ENCODE data around the gene HRG. TPM values are rescaled to one million over a fixed set of nuclear protein-coding genes. Genes with fewer than 3 reads are reported as not detected.
"Not testable (repeated sequence)": the region's sequence is repeated elsewhere in the genome, so short reads cannot be mapped to it uniquely, and the experiment has no call there.

Gene HRG
- total RNA-seq, 1 donor from 2014 or later, result not detected

DNA sequence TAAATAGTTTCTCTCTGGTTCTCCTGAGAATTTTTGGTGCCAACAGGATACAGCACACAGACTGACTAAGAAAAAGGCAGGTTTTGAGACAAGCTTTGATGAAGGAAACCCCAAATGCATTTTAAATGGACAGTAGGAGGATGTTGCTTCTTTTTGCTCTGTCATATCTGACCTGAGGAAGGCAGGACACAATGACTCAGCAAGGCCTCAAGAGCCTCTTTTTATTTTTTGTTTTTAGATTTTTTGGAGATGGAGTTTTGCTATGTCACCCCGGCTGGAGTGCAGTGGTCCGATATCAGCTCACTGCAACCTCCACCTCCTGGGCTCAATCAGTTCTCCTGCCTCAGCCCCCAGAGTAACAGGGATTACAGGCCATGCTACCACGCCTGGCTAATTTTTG is 34.5 kb downstream of the HRG start:
- Mint-ChIP-seq H3K9me3 (ENCODE audit: unreplicated experiment) (no peaks in the 10 kb centered on the region), H3K27ac (ENCODE audit: unreplicated experiment) (no peak overlapping the region), H3K27me3 (ENCODE audit: unreplicated experiment) (peaks cover 37% of the 10 kb centered on the region), H3K36me3 (ENCODE audit: unreplicated experiment) (no peaks in the 10 kb centered on the region), H3K4me1 (ENCODE audit: unreplicated experiment) (no peaks in the 10 kb centered on the region), H3K4me3 (ENCODE audit: unreplicated experiment) (no peak overlapping the region)
- TF ChIP-seq, protein P1, sequence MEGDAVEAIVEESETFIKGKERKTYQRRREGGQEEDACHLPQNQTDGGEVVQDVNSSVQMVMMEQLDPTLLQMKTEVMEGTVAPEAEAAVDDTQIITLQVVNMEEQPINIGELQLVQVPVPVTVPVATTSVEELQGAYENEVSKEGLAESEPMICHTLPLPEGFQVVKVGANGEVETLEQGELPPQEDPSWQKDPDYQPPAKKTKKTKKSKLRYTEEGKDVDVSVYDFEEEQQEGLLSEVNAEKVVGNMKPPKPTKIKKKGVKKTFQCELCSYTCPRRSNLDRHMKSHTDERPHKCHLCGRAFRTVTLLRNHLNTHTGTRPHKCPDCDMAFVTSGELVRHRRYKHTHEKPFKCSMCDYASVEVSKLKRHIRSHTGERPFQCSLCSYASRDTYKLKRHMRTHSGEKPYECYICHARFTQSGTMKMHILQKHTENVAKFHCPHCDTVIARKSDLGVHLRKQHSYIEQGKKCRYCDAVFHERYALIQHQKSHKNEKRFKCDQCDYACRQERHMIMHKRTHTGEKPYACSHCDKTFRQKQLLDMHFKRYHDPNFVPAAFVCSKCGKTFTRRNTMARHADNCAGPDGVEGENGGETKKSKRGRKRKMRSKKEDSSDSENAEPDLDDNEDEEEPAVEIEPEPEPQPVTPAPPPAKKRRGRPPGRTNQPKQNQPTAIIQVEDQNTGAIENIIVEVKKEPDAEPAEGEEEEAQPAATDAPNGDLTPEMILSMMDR (IDR thresholded peaks at IDR 0.05), result no peak
- no peak for DNase-seq (ENCODE audit: extremely low spot score, unreplicated experiment)

DNA sequence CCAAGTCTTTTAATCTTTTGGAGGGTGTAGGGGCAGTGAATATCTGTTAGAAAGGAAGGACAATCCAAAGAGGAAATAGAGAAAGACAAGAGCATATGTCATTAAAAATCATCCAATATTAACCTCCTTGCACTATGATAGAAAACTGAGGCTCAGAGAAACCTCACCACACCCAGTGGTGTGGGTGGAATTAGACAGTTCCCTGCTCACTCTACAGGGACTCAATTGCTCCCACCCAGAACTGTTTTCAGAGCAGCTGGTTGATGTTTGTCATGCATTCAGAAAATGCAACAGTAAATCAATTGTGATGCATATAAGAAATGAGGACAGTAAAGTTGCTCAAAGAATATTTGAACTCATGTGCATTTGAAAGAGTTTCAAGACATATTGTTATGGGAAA is 36.6 kb downstream of the HRG start:
- not testable (repeated sequence) for H3K4me1 Mint-ChIP-seq (ENCODE audit: unreplicated experiment); H3K36me3 Mint-ChIP-seq (ENCODE audit: unreplicated experiment); H3K27ac Mint-ChIP-seq (ENCODE audit: unreplicated experiment); H3K4me3 Mint-ChIP-seq (ENCODE audit: unreplicated experiment); H3K9me3 Mint-ChIP-seq (ENCODE audit: unreplicated experiment); DNase-seq (ENCODE audit: extremely low spot score, unreplicated experiment)
- H3K27me3 Mint-ChIP-seq (ENCODE audit: unreplicated experiment), result peaks cover 47% of the 10 kb centered on the region

DNA sequence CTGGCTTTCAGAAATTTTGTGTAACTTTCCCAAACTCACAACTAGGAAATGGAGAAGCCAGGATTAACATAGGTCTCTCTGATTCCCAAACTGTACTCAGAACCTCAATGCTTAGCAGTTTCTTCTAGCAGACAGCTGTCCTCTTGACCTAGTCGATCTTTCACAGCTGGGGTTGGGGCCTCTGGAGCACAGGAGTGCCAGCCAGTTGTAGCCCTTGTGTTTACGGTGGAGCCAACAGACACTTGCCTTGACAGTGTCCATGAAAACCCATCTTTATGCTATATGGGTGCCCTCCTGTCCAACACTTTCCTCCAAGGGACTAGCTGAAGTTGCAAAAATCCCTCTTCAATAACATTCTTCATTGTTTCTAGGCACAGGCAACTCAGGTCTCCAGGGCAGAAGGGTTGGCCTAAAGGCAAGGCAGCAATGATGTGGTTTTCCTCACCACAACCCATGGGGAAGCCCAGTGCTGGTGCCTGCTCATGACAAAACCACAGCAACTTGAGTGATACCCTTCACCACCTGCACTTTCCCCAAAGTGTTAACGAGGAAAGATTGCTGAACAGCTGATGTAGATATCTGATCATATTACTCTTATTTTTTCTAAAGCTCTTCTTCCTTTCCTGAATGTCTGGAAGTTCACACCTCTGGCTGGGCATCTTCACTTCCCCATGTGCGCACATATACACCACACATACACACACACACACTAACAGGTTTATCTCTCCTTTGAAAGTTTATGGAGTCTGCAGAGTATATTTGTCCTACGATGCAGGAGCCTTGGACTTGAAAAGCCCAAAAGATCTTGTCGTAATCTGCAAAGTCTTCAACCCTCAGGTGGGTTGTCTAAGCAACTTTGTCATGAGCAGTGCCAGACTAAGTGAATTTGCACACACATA is 40.3 kb downstream of the HRG start:
- Mint-ChIP-seq H3K4me3 (ENCODE audit: unreplicated experiment) (no peak overlapping the region), H3K9me3 (ENCODE audit: unreplicated experiment) (no peaks in the 10 kb centered on the region), H3K36me3 (ENCODE audit: unreplicated experiment) (no peaks in the 10 kb centered on the region), H3K27me3 (ENCODE audit: unreplicated experiment) (peaks cover 55% of the 10 kb centered on the region), H3K4me1 (ENCODE audit: unreplicated experiment) (no peaks in the 10 kb centered on the region), H3K27ac (ENCODE audit: unreplicated experiment) (no peak overlapping the region)
- no peak for DNase-seq (ENCODE audit: extremely low spot score, unreplicated experiment)
- TF ChIP-seq, protein P1 (IDR thresholded peaks at IDR 0.05), result no peak

DNA sequence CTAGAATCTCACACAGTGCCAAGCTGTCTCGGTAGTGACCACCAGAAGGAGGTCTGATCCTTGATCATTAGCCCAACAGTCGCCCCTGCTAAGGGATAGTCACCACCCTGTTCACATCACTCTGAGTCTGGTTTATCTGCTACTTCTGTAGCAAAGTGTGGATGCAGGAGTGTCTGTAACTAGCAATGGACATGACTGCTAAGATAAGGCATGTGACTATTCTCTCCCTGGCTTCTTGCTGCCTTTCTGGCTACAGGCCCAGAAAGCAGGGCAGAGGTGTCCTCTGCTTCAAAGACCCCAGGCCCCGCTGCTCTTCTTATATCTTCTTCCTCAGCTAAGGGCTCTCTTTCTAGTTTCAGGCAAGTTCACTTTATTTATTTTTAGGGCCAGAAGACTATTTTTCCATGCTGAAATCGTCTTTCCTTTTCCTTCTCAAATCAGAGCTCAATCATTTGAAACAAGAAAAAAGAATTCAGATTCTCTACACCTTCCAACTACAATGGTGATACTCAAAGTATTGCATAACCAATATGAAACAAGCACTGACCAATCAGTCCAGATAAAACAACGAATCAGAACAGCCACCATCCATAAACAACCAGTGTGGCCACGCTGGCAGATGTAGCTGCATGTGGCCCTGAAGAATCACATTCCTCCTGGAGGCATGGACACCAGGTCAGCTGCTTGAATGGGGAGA is 43.3 kb downstream of the HRG start:
- Mint-ChIP-seq H3K9me3 (ENCODE audit: unreplicated experiment) (no peaks in the 10 kb centered on the region), H3K27me3 (ENCODE audit: unreplicated experiment) (peaks cover 47% of the 10 kb centered on the region), H3K27ac (ENCODE audit: unreplicated experiment) (no peak overlapping the region), H3K4me1 (ENCODE audit: unreplicated experiment) (no peaks in the 10 kb centered on the region), H3K4me3 (ENCODE audit: unreplicated experiment) (no peak overlapping the region), H3K36me3 (ENCODE audit: unreplicated experiment) (no peaks in the 10 kb centered on the region)
- DNase-seq (ENCODE audit: extremely low spot score, unreplicated experiment), result no peak
- TF ChIP-seq, protein P1 (IDR thresholded peaks at IDR 0.05), result no peak

DNA sequence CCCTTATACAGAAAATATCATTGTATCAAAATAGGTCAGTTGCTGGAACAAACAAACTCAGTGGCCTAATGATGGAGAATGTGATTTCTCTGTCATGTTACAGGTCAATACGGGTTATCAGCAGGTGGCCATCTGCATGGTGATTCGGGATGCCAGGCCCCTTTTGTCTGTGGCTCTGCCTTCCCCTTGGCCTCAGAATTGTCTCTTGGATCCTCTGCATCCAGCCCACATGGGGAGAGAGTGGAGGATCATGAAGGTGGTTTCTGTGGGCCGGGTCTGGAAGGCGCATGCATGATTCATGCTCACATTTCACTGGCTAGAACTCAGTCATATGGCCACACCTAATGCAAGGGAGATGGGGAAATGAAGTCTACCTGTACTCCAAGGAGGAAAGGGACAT is 44.9 kb downstream of the HRG start:
- H3K4me1 Mint-ChIP-seq (ENCODE audit: unreplicated experiment); H3K4me3 Mint-ChIP-seq (ENCODE audit: unreplicated experiment); H3K27ac Mint-ChIP-seq (ENCODE audit: unreplicated experiment); DNase-seq (ENCODE audit: extremely low spot score, unreplicated experiment); H3K36me3 Mint-ChIP-seq (ENCODE audit: unreplicated experiment); H3K9me3 Mint-ChIP-seq (ENCODE audit: unreplicated experiment): not testable (repeated sequence)
- H3K27me3 Mint-ChIP-seq (ENCODE audit: unreplicated experiment), result peaks cover 42% of the 10 kb centered on the region

DNA sequence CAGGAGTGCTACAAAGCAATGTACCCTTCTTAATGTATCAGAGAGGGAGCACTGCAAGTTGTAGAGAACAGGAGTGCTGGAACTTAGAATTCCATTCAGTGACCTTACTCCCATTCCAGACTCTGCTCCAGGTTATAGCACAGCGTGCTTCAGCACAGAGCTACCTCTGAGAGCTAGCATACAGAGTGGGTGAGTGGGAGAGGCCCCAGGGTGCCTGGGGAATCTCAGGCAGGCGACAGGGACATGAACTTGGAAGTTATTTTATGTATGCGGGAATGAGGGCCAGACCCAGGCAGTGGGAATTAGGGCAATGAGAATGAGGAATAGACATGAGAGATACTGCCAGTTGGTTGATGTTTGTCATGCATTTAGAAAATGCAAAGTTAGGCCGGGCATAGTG is 47.7 kb downstream of the HRG start:
- H3K27ac Mint-ChIP-seq (ENCODE audit: unreplicated experiment), result no peak overlapping the region
- DNase-seq (ENCODE audit: extremely low spot score, unreplicated experiment), result no peak
- peaks cover 28% of the 10 kb centered on the region for H3K27me3 Mint-ChIP-seq (ENCODE audit: unreplicated experiment)
- TF ChIP-seq, protein P1 (IDR thresholded peaks at IDR 0.05), result no peak
- no peaks in the 10 kb centered on the region for H3K4me1 Mint-ChIP-seq (ENCODE audit: unreplicated experiment)
- no peaks in the 10 kb centered on the region for H3K9me3 Mint-ChIP-seq (ENCODE audit: unreplicated experiment)
- no peaks in the 10 kb centered on the region for H3K36me3 Mint-ChIP-seq (ENCODE audit: unreplicated experiment)
- H3K4me3 Mint-ChIP-seq (ENCODE audit: unreplicated experiment), result no peak overlapping the region
